Left ventricle myocardium inferior (tissue), 1 donor: ENCODE measurements around the gene AMZ1. TPM values are rescaled to one million over a fixed set of nuclear protein-coding genes. Genes with fewer than 3 reads are reported as not detected.

ENCODE experiments used
- DNase-seq: peaks from one replicate; pipeline ENCODE4 v3.0.0-alpha.2; 2020
- H3K27ac ChIP-seq: fragments of 200-600 bp; replicated peaks from 2 replicates; pipeline ENCODE4 v1.8.0; 2021
- H3K27me3 ChIP-seq: fragments of 200-600 bp; 2 replicates; pipeline ENCODE4 v1.8.0; 2021; ENCODE audit warnings: low read depth
- H3K36me3 ChIP-seq: fragments of 200-600 bp; 2 replicates; pipeline ENCODE4 v1.8.0; 2021
- H3K4me1 ChIP-seq: fragments of 200-600 bp; 2 replicates; pipeline ENCODE4 v1.8.0; 2021
- H3K4me3 ChIP-seq: fragments of 200-600 bp; 2 replicates; pipeline ENCODE4 v1.8.0; 2021; ENCODE audit warnings: mild to moderate bottlenecking, moderate library complexity
- H3K9me3 ChIP-seq: fragments of 200-600 bp; replicated peaks from 2 replicates; pipeline ENCODE4 v1.8.0; 2021
- intact Hi-C: fragments of 100-400 bp; cut with micrococcal nuclease; formaldehyde crosslinking; loops from one replicate; pipeline ENCODE4 v1.11.0; 2022
- total RNA-seq: library from RNA; stranded (reverse); fragmentation: NEBNext Ultra II Directional; extraction: Animal tissue kit (Norgen Biotek cat#: 25700); gene quantifications from one replicate; pipeline ENCODE4 v1.2.1, GENCODE V29; 2021
- TF ChIP-seq, protein P1 (sequence below): fragments of 200-600 bp; IDR thresholded peaks from 2 replicates; pipeline ENCODE4 v1.8.0; 2021; ENCODE audit warnings: antibody characterized with exemption, mild to moderate bottlenecking, borderline replicate concordance
- donor health status: DM: no; HTN: yes; CAD: no; lungs with severe emphysema.

Gene AMZ1
- total RNA-seq, 1 donor from 2014 or later = 0.11 TPM

DNA sequence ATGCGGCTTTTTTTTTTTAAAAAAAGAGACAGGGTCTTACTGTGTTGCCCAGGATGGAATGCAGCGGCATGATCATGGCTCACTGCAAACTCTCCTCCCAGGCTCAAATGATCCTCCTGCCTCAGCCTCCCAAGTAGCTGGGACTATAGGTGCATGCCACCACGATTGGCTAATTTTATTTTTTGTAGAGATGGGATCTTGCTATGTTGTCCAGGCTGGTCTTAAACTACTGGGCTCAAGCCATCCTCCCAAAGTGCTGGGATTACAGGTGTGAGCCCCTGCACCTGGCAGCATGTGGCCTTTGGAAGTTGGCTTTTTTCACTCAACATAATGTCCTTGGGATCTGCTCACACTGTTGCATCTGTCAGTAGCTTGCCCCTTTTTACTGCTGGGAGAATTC is 65.1 kb downstream of the AMZ1 start:
- no peaks in the 10 kb centered on the region for H3K36me3 ChIP-seq
- H3K27me3 ChIP-seq = no peaks in the 10 kb centered on the region
- no peak overlapping the region for H3K27ac ChIP-seq
- TF ChIP-seq, protein P1, sequence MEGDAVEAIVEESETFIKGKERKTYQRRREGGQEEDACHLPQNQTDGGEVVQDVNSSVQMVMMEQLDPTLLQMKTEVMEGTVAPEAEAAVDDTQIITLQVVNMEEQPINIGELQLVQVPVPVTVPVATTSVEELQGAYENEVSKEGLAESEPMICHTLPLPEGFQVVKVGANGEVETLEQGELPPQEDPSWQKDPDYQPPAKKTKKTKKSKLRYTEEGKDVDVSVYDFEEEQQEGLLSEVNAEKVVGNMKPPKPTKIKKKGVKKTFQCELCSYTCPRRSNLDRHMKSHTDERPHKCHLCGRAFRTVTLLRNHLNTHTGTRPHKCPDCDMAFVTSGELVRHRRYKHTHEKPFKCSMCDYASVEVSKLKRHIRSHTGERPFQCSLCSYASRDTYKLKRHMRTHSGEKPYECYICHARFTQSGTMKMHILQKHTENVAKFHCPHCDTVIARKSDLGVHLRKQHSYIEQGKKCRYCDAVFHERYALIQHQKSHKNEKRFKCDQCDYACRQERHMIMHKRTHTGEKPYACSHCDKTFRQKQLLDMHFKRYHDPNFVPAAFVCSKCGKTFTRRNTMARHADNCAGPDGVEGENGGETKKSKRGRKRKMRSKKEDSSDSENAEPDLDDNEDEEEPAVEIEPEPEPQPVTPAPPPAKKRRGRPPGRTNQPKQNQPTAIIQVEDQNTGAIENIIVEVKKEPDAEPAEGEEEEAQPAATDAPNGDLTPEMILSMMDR = no peak
- H3K4me3 ChIP-seq = no peak overlapping the region
- intact Hi-C loops = no loop called here
- H3K4me1 ChIP-seq = peaks cover 25% of the 10 kb centered on the region
- H3K9me3 ChIP-seq = no peaks in the 10 kb centered on the region
- no peak for DNase-seq

DNA sequence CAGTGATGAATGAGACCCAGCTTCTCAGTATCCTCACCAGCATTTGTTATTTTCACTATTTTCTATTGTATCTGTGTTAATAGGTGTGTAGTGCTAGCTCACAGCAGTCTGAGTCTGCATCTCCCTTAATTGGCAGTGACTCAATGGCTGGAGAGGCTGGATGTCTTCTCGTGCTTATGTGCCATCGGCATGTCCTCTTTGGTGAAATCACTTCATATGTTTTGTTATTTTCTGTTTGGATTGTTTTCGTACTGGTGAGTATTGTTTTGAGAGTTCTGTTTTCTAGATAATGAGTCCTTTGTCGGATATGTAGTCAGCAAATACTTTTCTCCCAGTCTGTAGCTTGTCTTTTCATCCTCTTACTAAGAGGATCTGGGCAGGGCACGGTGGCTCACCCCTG is 66.1 kb downstream of the AMZ1 start:
- DNase-seq = no peak
- Histone ChIP-seq H3K4me1 (peaks cover 33% of the 10 kb centered on the region), H3K9me3 (no peaks in the 10 kb centered on the region), H3K27me3 (no peaks in the 10 kb centered on the region), H3K36me3 (no peaks in the 10 kb centered on the region), H3K27ac (no peak overlapping the region), H3K4me3 (no peak overlapping the region)
- intact Hi-C loops = no loop called here
- TF ChIP-seq, protein P1 = no peak

DNA sequence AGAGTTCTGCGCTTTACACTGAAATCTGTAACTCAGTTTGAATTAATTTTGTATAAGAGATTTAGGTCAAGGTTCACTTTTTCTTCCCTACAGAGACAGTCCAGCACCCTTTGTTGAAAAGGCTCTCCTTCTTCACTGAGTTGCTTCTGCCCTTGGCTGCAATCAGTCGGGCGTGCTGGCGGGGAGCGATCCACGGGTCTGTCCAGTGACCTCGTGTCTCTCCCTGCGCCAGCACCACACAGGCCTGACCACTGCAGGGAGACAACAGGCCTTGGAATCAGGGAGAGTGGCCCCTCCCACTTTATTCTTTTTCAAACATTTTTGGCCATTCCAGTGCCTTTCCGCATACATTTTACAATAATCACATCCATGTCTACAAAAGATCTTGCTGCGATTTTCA is 66.9 kb downstream of the AMZ1 start:
- no peaks in the 10 kb centered on the region for H3K27me3 ChIP-seq
- TF ChIP-seq, protein P1 = no peak
- H3K4me1 ChIP-seq = peaks cover 42% of the 10 kb centered on the region
- no peak overlapping the region for H3K27ac ChIP-seq
- no peaks in the 10 kb centered on the region for H3K36me3 ChIP-seq
- H3K9me3 ChIP-seq = no peaks in the 10 kb centered on the region
- H3K4me3 ChIP-seq = no peak overlapping the region
- intact Hi-C loops = no loop called here
- DNase-seq = no peak

DNA sequence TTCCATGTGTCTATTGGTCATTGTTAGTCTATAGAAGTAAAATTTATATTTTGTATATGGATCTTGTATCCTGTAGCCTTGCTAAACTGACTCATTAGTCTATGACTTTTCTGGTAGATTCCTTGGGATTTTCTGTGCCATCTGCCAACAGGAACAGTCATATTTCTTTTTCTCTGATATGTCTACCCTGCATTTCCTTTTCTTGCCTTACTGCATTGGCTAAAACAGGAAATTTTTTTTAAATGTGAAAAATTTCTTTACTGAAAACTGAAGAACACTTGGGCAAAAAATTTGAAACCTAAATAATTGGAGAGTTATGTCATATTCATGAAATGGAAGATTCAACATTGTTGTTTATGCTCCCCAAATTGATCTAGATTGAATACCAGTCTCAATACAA is 67.5 kb downstream of the AMZ1 start:
- Histone ChIP-seq H3K27ac (no peak overlapping the region), H3K36me3 (no peaks in the 10 kb centered on the region), H3K4me1 (peaks cover 48% of the 10 kb centered on the region), H3K9me3 (no peaks in the 10 kb centered on the region), H3K4me3 (no peak overlapping the region), H3K27me3 (no peaks in the 10 kb centered on the region)
- intact Hi-C loops = no loop called here
- TF ChIP-seq, protein P1 = no peak
- DNase-seq = no peak

DNA sequence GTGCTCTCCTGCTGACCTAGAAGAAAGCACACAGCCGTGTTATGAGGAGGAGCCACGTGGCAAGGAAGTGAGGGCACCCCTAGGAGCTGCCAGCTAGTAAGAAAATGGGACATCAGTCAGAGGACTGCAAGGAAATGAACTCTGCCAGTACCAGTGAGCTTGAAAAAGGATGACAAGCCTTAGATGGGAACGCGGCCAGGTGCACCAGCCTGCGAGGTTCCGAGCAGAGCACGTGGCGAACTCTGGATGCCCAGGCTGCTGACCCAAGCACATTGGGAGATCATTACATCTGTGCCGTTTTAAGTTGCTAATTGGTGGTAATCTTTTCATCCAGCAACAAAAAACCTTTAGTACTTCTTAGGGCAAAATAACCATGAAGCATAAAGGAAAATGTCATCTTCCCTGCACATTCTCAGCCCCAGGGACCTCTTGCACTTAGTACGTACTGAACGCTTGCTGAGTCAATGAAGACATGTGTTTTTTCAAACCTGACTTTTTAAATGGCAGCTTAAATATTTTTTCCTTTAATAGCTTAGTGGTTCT is 69.4 kb downstream of the AMZ1 start:
- Histone ChIP-seq H3K4me3 (peak overlapping the region; percentile 14), H3K4me1 (peaks cover 58% of the 10 kb centered on the region), H3K9me3 (no peaks in the 10 kb centered on the region), H3K27me3 (no peaks in the 10 kb centered on the region), H3K36me3 (no peaks in the 10 kb centered on the region), H3K27ac (peak overlapping the region; percentile 75)
- TF ChIP-seq, protein P1 = no peak
- intact Hi-C loops = no loop called here
- DNase-seq = peak; percentile 44
